ENCODE results near the gene HOXB7. TPM values are rescaled to one million over a fixed set of nuclear protein-coding genes. Genes with fewer than 3 reads are reported as not detected.

Gene HOXB7
- total RNA-seq, 4 donors from 2014 or later, result 0.36 to 3.0 (median 0.65) TPM

GRCh38 chr17:48613862-48614694, 3.3 kb upstream of the HOXB7 start:
- in situ Hi-C loops (cut with MboI; ENCODE audit: low sequenced_read_pairs in 4 of 4), result no loop called here
- peak overlapping the region in 2 of 4 donors; percentile 65 to 66 for H3K27ac ChIP-seq
- ATAC-seq (no peak), DNase-seq (no peak)
- H3K4me3 ChIP-seq, result peak overlapping the region; percentile 17 to 64 (median 37)
- TF ChIP-seq, protein P1, sequence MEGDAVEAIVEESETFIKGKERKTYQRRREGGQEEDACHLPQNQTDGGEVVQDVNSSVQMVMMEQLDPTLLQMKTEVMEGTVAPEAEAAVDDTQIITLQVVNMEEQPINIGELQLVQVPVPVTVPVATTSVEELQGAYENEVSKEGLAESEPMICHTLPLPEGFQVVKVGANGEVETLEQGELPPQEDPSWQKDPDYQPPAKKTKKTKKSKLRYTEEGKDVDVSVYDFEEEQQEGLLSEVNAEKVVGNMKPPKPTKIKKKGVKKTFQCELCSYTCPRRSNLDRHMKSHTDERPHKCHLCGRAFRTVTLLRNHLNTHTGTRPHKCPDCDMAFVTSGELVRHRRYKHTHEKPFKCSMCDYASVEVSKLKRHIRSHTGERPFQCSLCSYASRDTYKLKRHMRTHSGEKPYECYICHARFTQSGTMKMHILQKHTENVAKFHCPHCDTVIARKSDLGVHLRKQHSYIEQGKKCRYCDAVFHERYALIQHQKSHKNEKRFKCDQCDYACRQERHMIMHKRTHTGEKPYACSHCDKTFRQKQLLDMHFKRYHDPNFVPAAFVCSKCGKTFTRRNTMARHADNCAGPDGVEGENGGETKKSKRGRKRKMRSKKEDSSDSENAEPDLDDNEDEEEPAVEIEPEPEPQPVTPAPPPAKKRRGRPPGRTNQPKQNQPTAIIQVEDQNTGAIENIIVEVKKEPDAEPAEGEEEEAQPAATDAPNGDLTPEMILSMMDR (IDR thresholded peaks at IDR 0.05 in 4 of 5, conservative IDR thresholded peaks at IDR 0.05 in 1 of 5), result no peak
- TF ChIP-seq POLR2A (IDR thresholded peaks at IDR 0.05), result no peak
- intact Hi-C loops (cut with DNase I; ENCODE audit: low total_unique reads), result no loop called here
- no peaks in the 10 kb centered on the region for H3K9me3 ChIP-seq
- H3K36me3 ChIP-seq, result no peaks in the 10 kb centered on the region
- H3K27me3 ChIP-seq, result peaks cover 93 to 97% (median 97%) of the 10 kb centered on the region in 3 donors
- peaks cover 4 to 27% of the 10 kb centered on the region in 2 donors for H3K4me1 ChIP-seq

DNA sequence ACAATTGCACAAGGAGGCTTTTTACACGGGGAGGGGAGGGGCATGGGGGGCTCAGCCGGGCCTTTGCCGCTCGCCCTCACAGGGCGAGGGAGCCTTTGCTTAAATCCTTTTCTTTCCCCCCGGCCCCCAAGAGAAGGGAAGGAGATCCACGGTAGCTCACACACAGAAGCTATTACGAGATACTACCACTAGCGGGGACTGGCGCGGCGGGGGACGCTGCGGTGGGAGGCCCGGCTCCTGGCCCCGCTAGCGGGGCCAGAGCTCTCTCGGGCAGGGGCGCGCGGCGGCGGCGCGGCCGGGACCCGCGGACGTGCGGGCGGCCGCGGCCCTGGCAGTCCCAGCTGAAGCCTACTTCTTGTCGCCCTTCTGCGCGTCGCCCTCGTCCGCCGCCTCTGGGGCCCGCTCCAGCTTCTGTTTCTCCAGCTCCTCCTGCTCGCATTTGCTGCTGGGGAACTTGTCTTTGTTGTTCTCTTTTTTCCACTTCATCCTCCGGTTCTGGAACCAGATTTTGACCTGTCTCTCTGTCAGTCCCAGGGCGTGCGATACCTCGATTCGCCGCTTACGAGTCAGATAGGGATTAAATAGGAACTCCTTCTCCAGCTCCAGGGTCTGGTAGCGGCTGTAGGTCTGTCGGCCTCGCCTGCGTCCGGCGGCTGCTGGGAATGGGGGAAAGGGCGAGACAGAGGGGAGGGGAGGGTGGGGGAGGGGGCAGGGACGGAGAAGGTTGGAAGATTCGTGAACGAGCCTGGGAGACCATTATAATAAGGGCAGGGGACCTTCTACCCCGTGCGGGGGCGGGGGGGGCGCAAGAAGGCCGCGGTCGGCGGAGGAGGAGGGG, 2.3 kb upstream of the HOXB7 start:
- no peak for DNase-seq
- H3K4me1 ChIP-seq, result peaks cover 4 to 27% of the 10 kb centered on the region in 2 donors
- intact Hi-C loops (cut with DNase I; ENCODE audit: low total_unique reads), result no loop called here
- peak overlapping the region in 3 of 4 donors; percentile 65 to 66 (median 65) for H3K27ac ChIP-seq
- peak in 1 of 2 donors; percentile 27 for ATAC-seq
- H3K36me3 ChIP-seq, result no peaks in the 10 kb centered on the region
- no peaks in the 10 kb centered on the region for H3K9me3 ChIP-seq
- peak overlapping the region; percentile 35 to 64 (median 51) for H3K4me3 ChIP-seq
- no peak for TF ChIP-seq POLR2A (IDR thresholded peaks at IDR 0.05)
- TF ChIP-seq, protein P1 (IDR thresholded peaks at IDR 0.05 in 4 of 5, conservative IDR thresholded peaks at IDR 0.05 in 1 of 5), result peak in 3 of 5 experiments; percentile 13 to 27 (median 22)
- in situ Hi-C loops (cut with MboI; ENCODE audit: low sequenced_read_pairs in 4 of 4), result no loop called here
- peaks cover 95 to 98% (median 98%) of the 10 kb centered on the region in 3 donors for H3K27me3 ChIP-seq

DNA sequence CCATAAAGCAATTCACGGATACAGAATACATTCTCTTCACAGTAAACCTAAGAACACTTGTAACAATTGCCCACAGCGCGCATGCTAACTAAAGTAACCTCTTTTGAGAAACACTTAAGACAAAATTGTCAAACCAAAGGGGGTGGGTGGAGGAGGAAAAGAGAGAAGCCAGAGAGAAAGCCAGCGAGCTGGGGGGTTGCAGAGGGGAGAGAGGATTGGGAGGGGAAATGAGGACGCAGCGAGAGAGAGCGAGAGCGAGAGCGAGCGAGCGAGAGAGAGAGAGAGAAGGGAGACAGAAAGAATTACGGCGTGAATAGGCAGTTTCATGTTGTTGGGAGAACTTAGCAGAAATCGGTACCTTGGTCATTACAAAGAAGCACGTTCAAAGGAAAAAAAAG, 1.6 kb upstream of the HOXB7 start:
- H3K27me3 ChIP-seq, result peaks cover 95 to 98% (median 98%) of the 10 kb centered on the region in 3 donors
- intact Hi-C loops (cut with DNase I; ENCODE audit: low total_unique reads), result no loop called here
- peak overlapping the region in 3 of 4 donors; percentile 65 to 66 (median 65) for H3K27ac ChIP-seq
- peaks cover 4 to 27% of the 10 kb centered on the region in 2 donors for H3K4me1 ChIP-seq
- H3K4me3 ChIP-seq, result peak overlapping the region; percentile 35 to 64 (median 51)
- no peak for ATAC-seq
- no peaks in the 10 kb centered on the region for H3K36me3 ChIP-seq
- H3K9me3 ChIP-seq, result no peaks in the 10 kb centered on the region
- no peak for TF ChIP-seq POLR2A (IDR thresholded peaks at IDR 0.05)
- TF ChIP-seq, protein P1 (IDR thresholded peaks at IDR 0.05 in 4 of 5, conservative IDR thresholded peaks at IDR 0.05 in 1 of 5), result no peak
- no peak for DNase-seq
- in situ Hi-C loops (cut with MboI; ENCODE audit: low sequenced_read_pairs in 4 of 4), result no loop called here

GRCh38 chr17:48611681-48612455, 1.1 kb upstream of the HOXB7 start:
- Histone ChIP-seq H3K4me1 (peaks cover 4 to 27% of the 10 kb centered on the region in 2 donors), H3K9me3 (no peaks in the 10 kb centered on the region), H3K27ac (peak overlapping the region in 3 of 4 donors; percentile 65 to 66 (median 65)), H3K4me3 (peak overlapping the region; percentile 45 to 64 (median 51)), H3K36me3 (no peaks in the 10 kb centered on the region), H3K27me3 (peaks cover 95 to 98% (median 98%) of the 10 kb centered on the region in 3 donors)
- TF ChIP-seq, protein P1 (IDR thresholded peaks at IDR 0.05 in 4 of 5, conservative IDR thresholded peaks at IDR 0.05 in 1 of 5), result no peak
- TF ChIP-seq POLR2A (IDR thresholded peaks at IDR 0.05), result no peak
- intact Hi-C loops (cut with DNase I; ENCODE audit: low total_unique reads), result loop anchor here (2.0 kb wide), 1 partner anchor 33 kb away; the partner anchor contains the start of gene HOXB4
- in situ Hi-C loops (cut with MboI; ENCODE audit: low sequenced_read_pairs in 4 of 4), result no loop called here
- no peak for ATAC-seq
- no peak for DNase-seq

All from gastrocnemius medialis (tissue), 4 donors.